Smooth muscle cell (in vitro differentiated cells): Measurements from ENCODE around the gene PTPN14. TPM values are rescaled to one million over a fixed set of nuclear protein-coding genes. Genes with fewer than 3 reads are reported as not detected.

Experiments used
- DNase-seq: peaks from one replicate; lab custom pipeline; 2025; ENCODE audit not compliant: unreplicated experiment; lab: John Stamatoyannopoulos, UW
- H2AFZ ChIP-seq: fragments of 200-600 bp; sonication (generic); 2 replicates; pipeline ENCODE4 v1.6.0; 2016; ENCODE audit warnings: antibody characterized with exemption, low read depth, mild to moderate bottlenecking
- H3F3A ChIP-seq: fragments of 200-600 bp; sonication (generic); 2 replicates; pipeline ENCODE4 v1.6.0; 2017; ENCODE audit warnings: antibody characterized with exemption, low read depth
- H3K27ac ChIP-seq: fragments of 200-600 bp; sonication (generic); 2 replicates; pipeline ENCODE4 v1.5.1; 2016; ENCODE audit warnings: low read depth, mild to moderate bottlenecking
- H3K27me3 ChIP-seq: fragments of 200-600 bp; sonication (generic); 2 replicates; pipeline ENCODE4 v1.6.1; 2016; ENCODE audit warnings: low read depth, mild to moderate bottlenecking
- H3K36me3 ChIP-seq: fragments of 200-600 bp; sonication (generic); 2 replicates; pipeline ENCODE4 v1.5.1; 2016; ENCODE audit warnings: low read depth
- H3K4me1 ChIP-seq: fragments of 200-600 bp; sonication (generic); 2 replicates; pipeline ENCODE4 v1.5.1; 2016; ENCODE audit warnings: low read depth
- H3K4me2 ChIP-seq: fragments of 200-600 bp; sonication (generic); 2 replicates; pipeline ENCODE4 v1.6.0; 2016; ENCODE audit warnings: mild to moderate bottlenecking
- H3K4me3 ChIP-seq: fragments of 200-600 bp; sonication (generic); 2 replicates; pipeline ENCODE4 v1.5.1; 2016; ENCODE audit warnings: mild to moderate bottlenecking
- H3K79me2 ChIP-seq: fragments of 200-600 bp; sonication (generic); 2 replicates; pipeline ENCODE4 v1.6.0; 2016; ENCODE audit warnings: low read depth, mild to moderate bottlenecking
- H3K9ac ChIP-seq: fragments of 200-600 bp; sonication (generic); 2 replicates; pipeline ENCODE4 v1.6.0; 2016; ENCODE audit warnings: low read depth
- H3K9me3 ChIP-seq: fragments of 200-600 bp; sonication (generic); replicated peaks from 2 replicates; pipeline ENCODE4 v1.5.1; 2016; ENCODE audit warnings: low read depth
- H4K20me1 ChIP-seq: fragments of 200-600 bp; sonication (generic); 2 replicates; pipeline ENCODE4 v1.6.0; 2016; ENCODE audit warnings: low read depth
- WGBS: methylation state at CpG from one replicate; pipeline ENCODE4 v1.1.7; 2016; ENCODE audit warnings: low lambda C conversion rate; 5-methylcytosine and 5-hydroxymethylcytosine counted together
- polyA plus RNA-seq: library from polyadenylated mRNA; unstranded; fragments of >200 nt; fragmentation: Nextera tagmentation; extraction: Ambion mirVana; gene quantifications from 2 replicates; pipeline ENCODE4 v1.2.1, GENCODE V29; 2016
- total RNA-seq: library from RNA; depleted of rRNA; stranded (reverse); fragments of >200 nt; gene quantifications from 2 replicates; pipeline ENCODE4 v1.2.3, GENCODE V29; 2014
- TF ChIP-seq, protein P1 (sequence below): fragments of 200-600 bp; sonication (generic); IDR thresholded peaks from 2 replicates; pipeline ENCODE4 v1.5.1; 2017; ENCODE audit warnings: borderline replicate concordance, mild to moderate bottlenecking, antibody characterized with exemption; ENCODE audit not compliant: insufficient read depth, poor library complexity, severe bottlenecking

Gene PTPN14
- total and polyA plus RNA-seq, 2 experiments from 2014 or later: 13.7 to 28.6 TPM

DNA sequence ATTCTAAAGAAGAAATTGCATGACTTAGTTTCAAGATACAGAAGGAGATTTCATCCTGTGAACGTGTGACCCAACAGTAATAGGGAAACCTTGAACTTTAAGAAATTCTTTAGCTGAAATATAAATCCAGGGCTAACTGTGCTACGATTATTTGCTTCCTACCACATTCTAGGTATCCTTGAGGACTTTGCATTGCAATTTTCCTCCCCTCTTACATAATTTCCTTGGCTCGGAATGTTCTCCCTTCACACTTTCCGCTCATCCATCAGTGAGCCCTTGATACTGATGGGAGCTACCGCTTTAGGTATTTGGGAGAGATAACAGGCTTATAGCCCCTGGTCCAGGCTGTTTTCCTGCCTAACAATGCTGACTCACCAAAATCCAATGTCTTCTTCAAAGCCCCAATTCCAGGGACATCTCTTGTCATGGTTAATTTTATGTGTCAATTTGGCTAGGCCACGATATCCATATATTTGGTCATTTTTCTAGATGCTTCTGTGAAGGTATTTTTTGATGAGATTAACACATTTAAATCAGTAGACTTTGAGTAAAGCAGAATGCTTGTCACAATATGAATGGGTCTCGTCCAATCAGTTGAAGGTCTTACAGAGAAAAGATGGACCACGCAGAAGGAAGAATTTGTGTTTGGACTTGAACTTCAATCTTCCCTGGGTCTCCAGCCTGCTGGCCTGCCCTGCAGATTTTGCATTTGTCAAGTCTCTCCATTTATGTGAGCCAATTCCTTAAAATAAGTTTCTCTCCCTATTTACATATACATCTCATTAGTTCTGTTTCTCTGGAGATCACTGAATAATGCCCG is 121.2 kb downstream of the PTPN14 start:
- Histone ChIP-seq H3K27ac (no peak overlapping the region), H3K27me3 (no peaks in the 10 kb centered on the region), H4K20me1 (no peaks in the 10 kb centered on the region), H3K36me3 (no peaks in the 10 kb centered on the region), H3K79me2 (peaks cover 24% of the 10 kb centered on the region), H3K9ac (no peak overlapping the region), H3K4me3 (no peak overlapping the region), H3F3A (no peaks in the 10 kb centered on the region), H3K9me3 (no peaks in the 10 kb centered on the region), H2AFZ (no peak overlapping the region), H3K4me1 (peaks cover 9% of the 10 kb centered on the region), H3K4me2 (no peak overlapping the region)
- TF ChIP-seq, protein P1, sequence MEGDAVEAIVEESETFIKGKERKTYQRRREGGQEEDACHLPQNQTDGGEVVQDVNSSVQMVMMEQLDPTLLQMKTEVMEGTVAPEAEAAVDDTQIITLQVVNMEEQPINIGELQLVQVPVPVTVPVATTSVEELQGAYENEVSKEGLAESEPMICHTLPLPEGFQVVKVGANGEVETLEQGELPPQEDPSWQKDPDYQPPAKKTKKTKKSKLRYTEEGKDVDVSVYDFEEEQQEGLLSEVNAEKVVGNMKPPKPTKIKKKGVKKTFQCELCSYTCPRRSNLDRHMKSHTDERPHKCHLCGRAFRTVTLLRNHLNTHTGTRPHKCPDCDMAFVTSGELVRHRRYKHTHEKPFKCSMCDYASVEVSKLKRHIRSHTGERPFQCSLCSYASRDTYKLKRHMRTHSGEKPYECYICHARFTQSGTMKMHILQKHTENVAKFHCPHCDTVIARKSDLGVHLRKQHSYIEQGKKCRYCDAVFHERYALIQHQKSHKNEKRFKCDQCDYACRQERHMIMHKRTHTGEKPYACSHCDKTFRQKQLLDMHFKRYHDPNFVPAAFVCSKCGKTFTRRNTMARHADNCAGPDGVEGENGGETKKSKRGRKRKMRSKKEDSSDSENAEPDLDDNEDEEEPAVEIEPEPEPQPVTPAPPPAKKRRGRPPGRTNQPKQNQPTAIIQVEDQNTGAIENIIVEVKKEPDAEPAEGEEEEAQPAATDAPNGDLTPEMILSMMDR: no peak
- 80% methylated on average over 9 of the region's 9 CpGs for WGBS
- DNase-seq: no peak

DNA sequence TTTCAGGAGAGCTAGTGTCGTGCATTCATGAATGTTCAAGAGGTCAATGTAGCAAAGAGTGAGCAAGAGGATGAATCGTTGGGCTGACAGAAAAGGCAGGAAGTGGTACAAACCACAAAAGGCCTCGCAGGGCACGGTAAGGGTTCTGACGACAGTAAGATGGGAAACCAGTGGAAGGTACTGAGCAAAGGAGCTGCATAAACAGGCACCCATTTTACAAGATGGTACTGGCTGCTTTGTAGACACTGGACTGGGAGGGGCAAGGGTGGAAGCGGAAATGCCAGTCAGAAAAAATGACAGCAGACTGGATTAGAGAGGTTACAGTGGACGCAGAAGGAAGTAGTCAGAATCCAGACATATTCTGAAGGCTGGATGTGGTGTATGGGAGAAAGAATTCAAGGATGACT is 123.5 kb downstream of the PTPN14 start:
- Histone ChIP-seq H3K4me2 (peak overlapping the region; percentile 51), H3K27ac (peak overlapping the region; percentile 86), H3K9ac (no peak overlapping the region), H3K4me1 (peaks cover 9% of the 10 kb centered on the region), H4K20me1 (no peaks in the 10 kb centered on the region), H3K9me3 (no peaks in the 10 kb centered on the region), H3K4me3 (no peak overlapping the region), H3K36me3 (no peaks in the 10 kb centered on the region), H3K27me3 (no peaks in the 10 kb centered on the region), H3F3A (no peaks in the 10 kb centered on the region), H2AFZ (no peak overlapping the region), H3K79me2 (peaks cover 27% of the 10 kb centered on the region)
- TF ChIP-seq, protein P1: no peak
- WGBS: 27% methylated on average over 7 of the region's 7 CpGs
- DNase-seq: no peak

DNA sequence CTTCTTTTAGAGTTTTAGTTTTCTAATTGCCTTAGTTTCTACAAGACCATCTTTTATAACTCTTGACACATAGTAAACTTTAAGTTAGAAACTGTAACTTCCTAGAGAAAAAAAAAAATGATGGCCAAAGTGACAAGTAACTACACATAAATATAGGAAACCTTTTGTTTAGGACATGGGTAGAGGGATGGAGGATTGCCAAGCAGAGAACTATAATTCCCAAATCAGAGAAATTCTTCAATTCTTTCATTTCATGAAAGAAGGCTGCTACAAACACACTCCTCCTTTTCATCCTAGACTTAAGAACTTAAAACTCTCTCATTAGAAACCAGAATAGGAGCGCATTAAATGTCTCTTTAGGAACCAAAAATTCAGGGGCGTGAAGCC is 125.0 kb downstream of the PTPN14 start:
- Histone ChIP-seq H3K27ac (no peak overlapping the region), H3K9ac (no peak overlapping the region), H3F3A (peaks cover 3% of the 10 kb centered on the region), H4K20me1 (no peaks in the 10 kb centered on the region), H3K4me2 (no peak overlapping the region), H2AFZ (no peak overlapping the region), H3K79me2 (peaks cover 30% of the 10 kb centered on the region), H3K4me1 (peaks cover 9% of the 10 kb centered on the region), H3K4me3 (no peak overlapping the region), H3K36me3 (no peaks in the 10 kb centered on the region), H3K27me3 (no peaks in the 10 kb centered on the region), H3K9me3 (no peaks in the 10 kb centered on the region)
- WGBS: 100% methylated on average over 2 of the region's 2 CpGs
- TF ChIP-seq, protein P1: no peak
- DNase-seq: no peak
